Activated CD4-positive, alpha-beta T cell treated with anti-CD3 and anti-CD28 coated beads, Interleukin-2, amount 50 U/mL, for 4 hours (primary cell): Measurements from ENCODE around the gene TRPV4.
"Not testable (repeated sequence)": the region's sequence is repeated elsewhere in the genome, so short reads cannot be mapped to it uniquely, and the experiment has no call there.

Experiments used
- DNase-seq, 2 experiments: peaks; one replicate each; pipeline ENCODE4 v3.0.0-alpha.2; 2020

TRPV4 gene

GRCh38 chr12:109858764-109859163 is 25.6 kb upstream of the TRPV4 start:
- no peak for DNase-seq

GRCh38 chr12:109857715-109858114 is 24.5 kb upstream of the TRPV4 start:
- DNase-seq = no peak

GRCh38 chr12:109855377-109855776 is 22.2 kb upstream of the TRPV4 start:
- no peak for DNase-seq

- not testable (repeated sequence) for DNase-seq
Observed at GRCh38 chr12:109850518-109850917, 17.3 kb upstream of the TRPV4 start.

- no peak for DNase-seq
Observed at GRCh38 chr12:109847142-109847735, 14.0 kb upstream of the TRPV4 start.

GRCh38 chr12:109845824-109846205 is 12.6 kb upstream of the TRPV4 start:
- DNase-seq = no peak

- DNase-seq = peak; percentile 82 to 84
Observed at GRCh38 chr12:109844983-109845823, 12.0 kb upstream of the TRPV4 start.

- DNase-seq = no peak
Observed at GRCh38 chr12:109844091-109844490, 10.9 kb upstream of the TRPV4 start.

- no peak for DNase-seq
Observed at GRCh38 chr12:109842021-109842420, 8.8 kb upstream of the TRPV4 start.

GRCh38 chr12:109841356-109841755 is 8.2 kb upstream of the TRPV4 start:
- DNase-seq = no peak

- DNase-seq = no peak
Observed at GRCh38 chr12:109840305-109841074, 7.3 kb upstream of the TRPV4 start.

- no peak for DNase-seq
Observed at GRCh38 chr12:109839444-109839843, 6.2 kb upstream of the TRPV4 start.

- DNase-seq = no peak
Observed at GRCh38 chr12:109836916-109837315, 3.7 kb upstream of the TRPV4 start.

- no peak for DNase-seq
Observed at GRCh38 chr12:109835827-109836226, 2.6 kb upstream of the TRPV4 start.

GRCh38 chr12:109832541-109833306 is 474 bp downstream of the TRPV4 start:
- DNase-seq = no peak

GRCh38 chr12:109831929-109832328 is 1.3 kb downstream of the TRPV4 start:
- no peak for DNase-seq

- no peak for DNase-seq
Observed at GRCh38 chr12:109831365-109831764, 1.8 kb downstream of the TRPV4 start.

GRCh38 chr12:109830718-109831117 is 2.5 kb downstream of the TRPV4 start:
- no peak for DNase-seq

GRCh38 chr12:109830267-109830666 is 2.9 kb downstream of the TRPV4 start:
- DNase-seq = no peak

- no peak for DNase-seq
Observed at GRCh38 chr12:109829667-109830066, 3.5 kb downstream of the TRPV4 start.

- no peak for DNase-seq
Observed at GRCh38 chr12:109828754-109829511, 4.3 kb downstream of the TRPV4 start.
